Middle frontal gyrus (tissue), 1 donor: ENCODE measurements around the gene TTLL10.
"Not testable (repeated sequence)": the region's sequence is repeated elsewhere in the genome, so short reads cannot be mapped to it uniquely, and the experiment has no call there.

Experiments used
- DNase-seq: peaks from one replicate; pipeline ENCODE4 v3.0.0-alpha.2; 2015; ENCODE audit warnings: low spot score; ENCODE audit errors: extremely low spot score

The TTLL10 gene

GRCh38 chr1:1140673-1141072 lies 33.0 kb upstream of the TTLL10 start:
- DNase-seq, result no peak

GRCh38 chr1:1141244-1141910 lies 32.3 kb upstream of the TTLL10 start:
- no peak for DNase-seq

DNA sequence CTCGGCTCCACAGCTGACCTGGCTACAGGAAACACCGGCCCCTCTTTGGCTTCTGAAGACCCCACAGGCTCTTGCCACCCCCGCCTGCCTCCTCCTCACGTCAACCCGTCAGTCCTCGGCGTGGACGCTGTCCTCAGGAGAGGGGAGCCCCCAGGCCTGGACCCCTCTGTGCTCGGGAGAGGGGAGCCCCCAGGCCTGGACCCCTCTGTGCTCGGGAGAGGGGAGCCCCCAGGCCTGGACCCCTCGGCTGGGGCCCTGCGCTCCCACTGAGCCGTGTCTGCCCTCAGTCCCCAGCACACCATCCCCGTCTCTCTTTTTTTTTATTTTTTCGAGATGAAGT lies 31.8 kb upstream of the TTLL10 start:
- DNase-seq, result no peak

DNA sequence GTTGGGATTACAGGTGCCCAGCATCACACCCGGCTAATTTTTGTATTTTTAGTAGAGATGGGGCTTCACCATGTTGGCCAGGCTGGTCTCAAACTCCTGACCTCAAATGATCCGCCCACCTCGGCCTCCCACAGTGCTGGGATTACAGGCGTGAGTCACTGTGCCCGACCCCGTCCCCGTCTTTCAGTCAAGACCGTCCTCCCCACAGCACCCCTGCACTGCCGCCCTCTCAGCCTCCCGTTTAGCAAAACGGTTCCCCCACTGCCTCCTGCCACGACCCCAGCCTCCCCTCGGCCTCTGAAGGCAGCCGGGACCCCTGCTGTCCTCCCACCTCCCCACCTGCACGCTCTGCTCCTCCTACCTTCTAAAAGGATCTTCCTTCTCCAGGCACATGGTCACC lies 31.3 kb upstream of the TTLL10 start:
- not testable (repeated sequence) for DNase-seq

- DNase-seq, result no peak
These were observed 30.8 kb upstream of the TTLL10 start for GRCh38 chr1:1142844-1143243.

DNA sequence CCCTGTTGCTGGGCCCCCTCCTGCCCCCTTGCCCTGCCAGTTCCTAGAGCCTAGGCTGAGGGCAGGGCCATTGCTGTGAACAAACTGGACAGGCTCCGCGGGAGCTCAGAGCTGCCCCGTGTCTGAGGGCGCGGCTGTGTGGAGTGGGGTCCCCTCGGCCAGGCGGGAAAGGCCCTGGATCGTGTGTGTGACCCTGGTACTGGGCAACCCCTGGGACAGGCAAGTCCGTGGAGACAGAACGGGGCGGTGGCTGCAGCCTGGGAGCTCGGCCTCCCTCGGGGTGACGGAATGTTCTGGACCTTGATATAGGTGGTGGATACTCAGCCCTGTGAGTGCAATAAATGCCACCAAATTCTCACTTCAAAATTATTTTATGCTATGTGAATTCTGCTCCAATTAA lies 30.0 kb upstream of the TTLL10 start:
- DNase-seq, result no peak

GRCh38 chr1:1144122-1144842 lies 29.4 kb upstream of the TTLL10 start:
- DNase-seq, result no peak

GRCh38 chr1:1144843-1145546 lies 28.7 kb upstream of the TTLL10 start:
- no peak for DNase-seq

- no peak for DNase-seq
These were observed 28.1 kb upstream of the TTLL10 start for GRCh38 chr1:1145547-1145914.

- DNase-seq, result no peak
These were observed 27.7 kb upstream of the TTLL10 start for GRCh38 chr1:1146026-1146425.

- no peak for DNase-seq
These were observed 27.1 kb upstream of the TTLL10 start for GRCh38 chr1:1146596-1146995.

- DNase-seq, result no peak
These were observed 25.6 kb upstream of the TTLL10 start for GRCh38 chr1:1148061-1148460.

DNA sequence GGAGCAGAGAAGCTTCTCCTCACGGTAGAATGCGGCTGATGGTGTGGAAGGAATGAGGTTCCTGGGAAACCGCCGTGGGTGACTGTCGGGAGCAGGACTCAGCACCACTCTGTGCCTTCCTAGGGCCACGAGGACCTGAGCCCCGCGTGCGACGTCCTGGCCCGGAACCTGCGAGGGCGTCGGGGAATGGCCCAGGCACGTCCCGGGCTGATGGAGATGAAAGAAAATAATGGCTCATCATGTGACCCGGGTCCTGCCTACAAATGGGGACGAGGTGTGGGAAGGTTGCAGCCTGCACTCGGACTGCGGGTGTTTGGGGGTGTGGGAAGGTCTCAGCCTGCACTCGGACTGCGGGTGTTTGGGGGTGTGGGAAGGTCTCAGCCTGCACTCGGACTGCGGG lies 25.1 kb upstream of the TTLL10 start:
- no peak for DNase-seq

DNA sequence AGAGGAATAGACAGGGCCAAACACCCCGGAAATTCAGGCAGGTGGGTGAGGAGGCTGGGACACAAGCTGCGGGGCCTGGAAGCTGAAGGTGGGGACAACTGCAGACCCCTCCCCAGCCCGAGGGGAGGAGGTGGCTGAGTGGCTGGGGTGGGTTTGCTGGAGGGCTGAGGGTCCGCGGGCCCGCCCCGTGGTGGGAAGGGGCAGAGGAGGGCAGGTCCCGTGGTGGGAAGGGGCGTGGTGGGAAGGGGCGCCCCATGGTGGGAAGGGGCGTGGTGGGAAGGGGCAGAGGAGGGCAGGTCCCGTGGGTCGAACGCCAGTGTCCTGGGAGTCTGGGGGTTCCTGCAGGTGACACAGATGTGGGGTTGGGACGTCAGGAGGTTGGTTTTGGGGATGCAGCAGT lies 24.3 kb upstream of the TTLL10 start:
- no peak for DNase-seq

GRCh38 chr1:1150100-1150499 lies 23.6 kb upstream of the TTLL10 start:
- DNase-seq, result no peak

DNA sequence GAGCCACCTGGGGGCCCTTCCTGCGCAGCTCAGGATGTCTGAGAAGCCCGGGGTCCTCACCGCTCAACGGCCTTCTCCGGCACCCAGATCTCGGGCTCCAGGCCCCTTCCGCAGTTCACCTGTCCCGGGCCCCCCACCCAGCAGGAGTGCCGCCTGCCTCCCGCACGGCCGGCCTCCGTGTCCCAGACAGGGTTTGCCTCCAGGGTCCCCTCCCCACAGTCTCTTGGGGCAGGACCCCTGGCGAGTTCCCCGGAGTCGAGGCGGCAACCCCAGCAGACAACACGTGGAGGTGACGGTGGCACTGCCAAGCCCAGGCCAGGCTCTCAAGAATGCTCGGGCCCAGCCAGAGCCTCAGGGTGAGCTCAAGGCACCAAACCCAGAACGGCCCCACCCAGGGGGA lies 22.4 kb upstream of the TTLL10 start:
- no peak for DNase-seq

DNA sequence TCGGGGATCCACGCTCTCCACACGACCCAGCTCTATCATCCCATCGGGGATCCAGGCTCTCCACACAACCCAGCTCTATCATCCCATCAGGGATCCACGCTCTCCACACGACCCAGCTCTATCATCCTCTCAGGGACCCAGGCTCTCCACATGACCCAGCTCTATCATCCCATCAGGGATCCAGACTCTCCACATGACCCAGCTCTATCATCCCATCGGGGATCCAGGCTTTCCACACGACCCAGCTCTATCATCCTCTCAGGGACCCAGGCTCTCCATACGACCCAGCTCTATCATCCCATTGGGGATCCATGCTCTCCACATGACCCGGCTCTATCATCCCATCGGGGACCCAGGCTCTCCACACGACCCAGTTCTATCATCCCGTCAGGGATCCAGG lies 21.2 kb upstream of the TTLL10 start:
- DNase-seq, result not testable (repeated sequence)

DNA sequence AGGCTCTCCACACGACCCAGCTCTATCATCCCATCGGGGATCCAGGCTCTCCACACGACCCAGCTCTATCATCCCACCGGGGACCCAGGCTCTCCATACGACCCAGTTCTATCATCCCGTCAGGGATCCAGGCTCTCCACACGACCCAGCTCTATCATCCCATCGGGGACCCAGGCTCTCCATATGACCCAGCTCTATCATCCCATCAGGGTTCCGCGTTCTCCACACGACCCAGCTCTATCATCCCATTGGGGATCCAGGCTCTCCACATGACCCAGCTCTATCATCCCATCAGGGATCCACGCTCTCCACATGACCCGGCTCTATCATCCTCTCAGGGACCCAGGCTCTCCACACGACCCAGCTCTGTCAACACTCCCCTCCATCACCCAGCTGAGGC lies 20.5 kb upstream of the TTLL10 start:
- DNase-seq, result not testable (repeated sequence)

- no peak for DNase-seq
These were observed 19.8 kb upstream of the TTLL10 start for GRCh38 chr1:1153874-1154273.

- DNase-seq, result no peak
These were observed 18.4 kb upstream of the TTLL10 start for GRCh38 chr1:1155258-1155657.

DNA sequence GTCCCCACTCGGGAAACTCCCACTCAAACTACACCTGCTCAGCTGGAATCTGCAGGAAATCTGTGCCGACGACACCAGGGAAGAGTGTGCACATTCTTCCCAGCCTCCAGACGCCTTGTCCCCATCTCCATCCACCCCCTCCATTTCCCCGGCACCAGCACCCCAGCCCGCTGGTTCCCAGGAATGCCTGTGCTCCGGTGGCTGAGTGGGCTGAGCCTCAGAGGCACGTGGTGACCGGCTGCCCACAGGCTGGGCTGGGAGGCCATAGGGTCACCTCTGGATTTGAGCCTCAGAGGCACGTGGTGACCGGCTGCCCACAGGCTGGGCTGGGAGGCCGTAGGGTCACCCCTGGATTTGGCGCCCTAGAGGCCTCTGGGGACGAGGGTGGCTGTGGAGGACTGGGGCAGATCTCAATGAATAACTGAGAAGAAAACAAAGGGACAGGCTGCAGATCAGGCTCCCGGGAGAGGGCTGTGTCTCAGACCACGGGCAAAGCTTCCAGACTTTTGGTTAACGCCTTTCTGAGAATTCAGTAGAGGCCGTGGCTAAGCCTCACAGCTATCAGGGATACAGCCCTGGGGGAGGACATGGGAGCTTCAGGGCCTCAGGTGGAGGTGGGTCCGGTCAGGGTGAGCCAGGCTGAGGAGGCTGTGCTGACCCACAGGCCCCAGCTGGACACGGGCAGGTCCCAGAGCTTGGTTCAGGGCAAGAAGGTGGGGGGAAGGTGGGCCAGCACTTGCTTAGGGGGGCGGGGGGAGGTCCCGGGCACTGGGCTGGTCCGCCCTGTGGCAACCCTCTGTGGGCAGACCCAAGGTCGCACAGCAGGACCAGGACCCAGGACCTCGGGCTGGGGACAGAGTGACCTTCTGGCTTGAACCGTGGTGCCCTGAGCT lies 17.3 kb upstream of the TTLL10 start:
- no peak for DNase-seq

- no peak for DNase-seq
These were observed 16.7 kb upstream of the TTLL10 start for GRCh38 chr1:1157033-1157365.
